ENCODE results near the gene TFAP2D. TPM values are rescaled to one million over a fixed set of nuclear protein-coding genes. Genes with fewer than 3 reads are reported as not detected.

Gene TFAP2D
- total RNA-seq, 4 donors from 2014 or later: not detected

DNA sequence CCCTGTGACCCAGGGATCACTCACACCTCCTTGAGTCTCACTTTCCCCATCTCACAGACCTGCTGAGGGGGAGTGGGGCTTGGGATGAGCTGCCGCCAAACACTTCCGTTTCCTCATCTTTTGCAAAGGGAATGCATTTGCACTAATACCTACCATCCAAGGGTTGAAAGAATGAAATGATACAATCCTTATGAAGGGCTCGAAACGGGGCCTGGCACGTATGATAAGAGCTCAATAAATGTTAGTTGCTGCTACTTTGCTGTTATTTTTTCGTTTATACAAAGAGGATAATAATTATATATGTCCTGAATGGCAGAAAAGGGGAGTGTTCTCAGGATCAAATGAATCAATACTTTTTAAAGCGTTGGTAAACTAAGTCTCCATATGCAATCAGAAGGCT lies 6.1 kb upstream of the TFAP2D start:
- H3K27ac ChIP-seq (replicated peaks in 1 of 4): no peak overlapping the region
- DNase-seq (ENCODE audit: extremely low spot score): no peak
- 3% methylated on average over 7 of the region's 7 CpGs for whole genome bisulfite sequencing
- peaks cover 0 to 6% (median 0%) of the 10 kb centered on the region in 4 donors for H3K4me1 ChIP-seq
- TF ChIP-seq POLR2AphosphoS5 (IDR thresholded peaks at IDR 0.05) (no peak), EP300 (IDR thresholded peaks at IDR 0.05) (no peak), POLR2A (IDR thresholded peaks at IDR 0.05; ENCODE audit: low read depth) (no peak)
- TF ChIP-seq, protein P1, sequence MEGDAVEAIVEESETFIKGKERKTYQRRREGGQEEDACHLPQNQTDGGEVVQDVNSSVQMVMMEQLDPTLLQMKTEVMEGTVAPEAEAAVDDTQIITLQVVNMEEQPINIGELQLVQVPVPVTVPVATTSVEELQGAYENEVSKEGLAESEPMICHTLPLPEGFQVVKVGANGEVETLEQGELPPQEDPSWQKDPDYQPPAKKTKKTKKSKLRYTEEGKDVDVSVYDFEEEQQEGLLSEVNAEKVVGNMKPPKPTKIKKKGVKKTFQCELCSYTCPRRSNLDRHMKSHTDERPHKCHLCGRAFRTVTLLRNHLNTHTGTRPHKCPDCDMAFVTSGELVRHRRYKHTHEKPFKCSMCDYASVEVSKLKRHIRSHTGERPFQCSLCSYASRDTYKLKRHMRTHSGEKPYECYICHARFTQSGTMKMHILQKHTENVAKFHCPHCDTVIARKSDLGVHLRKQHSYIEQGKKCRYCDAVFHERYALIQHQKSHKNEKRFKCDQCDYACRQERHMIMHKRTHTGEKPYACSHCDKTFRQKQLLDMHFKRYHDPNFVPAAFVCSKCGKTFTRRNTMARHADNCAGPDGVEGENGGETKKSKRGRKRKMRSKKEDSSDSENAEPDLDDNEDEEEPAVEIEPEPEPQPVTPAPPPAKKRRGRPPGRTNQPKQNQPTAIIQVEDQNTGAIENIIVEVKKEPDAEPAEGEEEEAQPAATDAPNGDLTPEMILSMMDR (IDR thresholded peaks at IDR 0.05): no peak
- no peaks in the 10 kb centered on the region for H3K9me3 ChIP-seq
- H3K36me3 ChIP-seq: no peaks in the 10 kb centered on the region
- intact Hi-C loops (cut with DNase I): no loop called here
- peaks cover 0 to 84% (median 12%) of the 10 kb centered on the region in 4 donors for H3K27me3 ChIP-seq
- no peak overlapping the region for H3K4me3 ChIP-seq

DNA sequence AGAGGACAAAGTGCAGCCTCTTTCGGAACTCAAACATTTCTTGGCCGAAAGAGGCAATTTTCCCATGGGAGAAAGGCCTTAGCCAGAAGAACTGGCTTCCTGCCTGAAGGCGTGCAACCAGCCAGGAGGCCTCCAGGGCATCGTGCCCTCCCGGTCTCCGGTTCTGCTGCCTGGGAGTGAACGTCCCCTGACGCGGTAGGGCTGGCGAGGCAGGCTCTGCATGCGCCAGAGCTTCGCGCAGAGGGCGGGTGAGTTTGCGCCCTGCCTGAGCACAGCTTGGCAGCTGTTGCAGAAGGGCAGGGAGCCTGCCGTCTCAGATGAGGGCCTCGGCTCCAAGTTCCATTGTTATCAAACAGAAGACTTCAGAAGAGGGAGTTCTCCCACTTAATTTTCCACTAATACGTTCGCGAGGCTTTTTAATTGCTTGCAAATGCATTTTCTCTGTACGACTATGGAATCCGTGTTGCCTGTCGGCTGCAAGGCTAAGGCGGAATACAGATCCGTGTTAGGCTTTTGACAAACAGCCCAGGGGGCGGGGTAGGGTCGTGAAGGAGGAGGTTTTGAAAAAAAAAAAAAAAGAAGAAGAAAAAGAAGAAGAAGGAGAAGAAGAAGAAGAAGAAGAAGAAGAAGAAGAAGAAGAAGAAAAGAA lies 5.5 kb upstream of the TFAP2D start:
- H3K27ac ChIP-seq (replicated peaks in 1 of 4): no peak overlapping the region
- intact Hi-C loops (cut with DNase I): no loop called here
- H3K4me3 ChIP-seq: no peak overlapping the region
- H3K36me3 ChIP-seq: no peaks in the 10 kb centered on the region
- peaks cover 0 to 6% (median 0%) of the 10 kb centered on the region in 4 donors for H3K4me1 ChIP-seq
- TF ChIP-seq, protein P1 (IDR thresholded peaks at IDR 0.05): no peak
- TF ChIP-seq EP300 (IDR thresholded peaks at IDR 0.05) (no peak), POLR2A (IDR thresholded peaks at IDR 0.05; ENCODE audit: low read depth) (no peak), POLR2AphosphoS5 (IDR thresholded peaks at IDR 0.05) (no peak)
- no peak for DNase-seq (ENCODE audit: extremely low spot score)
- H3K27me3 ChIP-seq: peaks cover 0 to 90% (median 12%) of the 10 kb centered on the region in 4 donors
- 8% methylated on average over 20 of the region's 27 CpGs for whole genome bisulfite sequencing
- H3K9me3 ChIP-seq: no peaks in the 10 kb centered on the region

DNA sequence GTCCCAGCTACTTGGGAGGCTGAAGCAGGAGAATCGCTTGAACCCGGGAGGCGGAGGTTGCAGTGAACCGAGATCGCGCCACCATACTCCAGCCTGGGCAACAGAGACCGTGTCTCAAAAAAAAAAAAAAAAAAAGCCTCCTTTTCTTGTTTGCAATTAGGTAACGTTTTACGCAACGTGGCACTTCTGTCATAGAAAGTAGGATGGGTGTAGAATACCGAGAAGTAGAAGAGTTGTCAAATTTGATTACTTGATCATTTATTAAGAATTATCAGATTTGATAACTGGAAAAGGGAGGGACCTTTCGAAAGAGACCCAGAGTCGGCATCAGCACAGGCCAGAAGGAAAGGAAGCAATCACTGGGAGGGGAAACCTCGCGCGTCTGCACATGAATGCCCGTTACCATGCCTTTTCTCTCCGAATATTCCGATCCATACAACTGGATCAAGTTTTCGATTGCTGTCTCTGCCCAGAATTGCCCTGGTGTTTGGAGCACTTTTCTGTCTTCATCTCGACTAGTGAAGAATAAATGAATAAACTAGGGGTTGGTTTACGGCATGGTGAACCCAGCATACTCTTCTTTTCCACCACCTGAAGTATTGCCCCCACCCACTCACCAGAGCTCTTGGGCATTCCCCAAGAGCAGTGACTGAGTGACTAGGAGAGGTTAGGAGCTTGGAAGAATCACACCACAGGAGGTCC lies 4.5 kb upstream of the TFAP2D start:
- Histone ChIP-seq H3K27ac (replicated peaks in 1 of 4) (no peak overlapping the region), H3K9me3 (no peaks in the 10 kb centered on the region), H3K36me3 (no peaks in the 10 kb centered on the region), H3K27me3 (peaks cover 0 to 92% (median 12%) of the 10 kb centered on the region in 4 donors), H3K4me1 (peaks cover 0 to 6% (median 0%) of the 10 kb centered on the region in 4 donors), H3K4me3 (no peak overlapping the region)
- intact Hi-C loops (cut with DNase I): no loop called here
- no peak for TF ChIP-seq POLR2AphosphoS5 (IDR thresholded peaks at IDR 0.05)
- no peak for TF ChIP-seq POLR2A (IDR thresholded peaks at IDR 0.05; ENCODE audit: low read depth)
- TF ChIP-seq EP300 (IDR thresholded peaks at IDR 0.05): no peak
- TF ChIP-seq, protein P1 (IDR thresholded peaks at IDR 0.05): no peak
- no peak for DNase-seq (ENCODE audit: extremely low spot score)
- WGBS: 20% methylated on average over 15 of the region's 22 CpGs

DNA sequence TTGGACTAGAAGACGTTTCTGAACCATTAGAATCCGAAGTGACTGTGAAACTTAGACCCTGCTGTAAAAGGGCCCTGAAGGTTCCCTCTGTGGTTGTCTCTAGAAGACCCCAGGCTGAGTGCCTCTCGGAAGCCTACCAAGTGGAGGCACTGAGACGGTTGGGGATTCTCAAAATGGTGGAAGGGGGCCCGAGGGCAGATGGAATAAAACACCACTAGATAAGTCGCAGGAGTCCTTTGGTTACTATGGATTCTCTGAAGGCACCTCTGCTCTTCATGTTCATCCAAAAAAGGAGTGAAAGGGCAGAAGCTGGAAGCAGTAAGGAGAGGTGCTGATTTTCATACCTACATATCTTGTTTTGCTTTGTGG lies 4.0 kb upstream of the TFAP2D start:
- H3K4me3 ChIP-seq: no peak overlapping the region
- no peak for DNase-seq (ENCODE audit: extremely low spot score)
- TF ChIP-seq POLR2AphosphoS5 (IDR thresholded peaks at IDR 0.05) (no peak), POLR2A (IDR thresholded peaks at IDR 0.05; ENCODE audit: low read depth) (no peak), EP300 (IDR thresholded peaks at IDR 0.05) (no peak)
- TF ChIP-seq, protein P1 (IDR thresholded peaks at IDR 0.05): no peak
- intact Hi-C loops (cut with DNase I): no loop called here
- WGBS: 13% methylated on average over 6 of the region's 6 CpGs
- H3K27me3 ChIP-seq: peaks cover 0 to 94% (median 12%) of the 10 kb centered on the region in 4 donors
- H3K36me3 ChIP-seq: no peaks in the 10 kb centered on the region
- peaks cover 0 to 6% (median 0%) of the 10 kb centered on the region in 4 donors for H3K4me1 ChIP-seq
- no peaks in the 10 kb centered on the region for H3K9me3 ChIP-seq
- no peak overlapping the region for H3K27ac ChIP-seq (replicated peaks in 1 of 4)

Measured in esophagus muscularis mucosa (tissue), 4 donors.